ENCODE measurements around the gene ZNF98.

The ZNF98 gene

GRCh38 chr19:22422211-22422610 is at the start of gene ZNF98:
Gene ZNF98, minus strand, starts transcription at chr19:22422346. Its CDS starts 122 bp downstream, at chr19:22422224.
- no peak for DNase-seq

GRCh38 chr19:22446605-22447004 is 24.5 kb upstream of the ZNF98 start:
- DNase-seq: no peak

GRCh38 chr19:22438011-22438410 is 15.9 kb upstream of the ZNF98 start:
- no peak for DNase-seq

GRCh38 chr19:22427960-22428913 is 6.1 kb upstream of the ZNF98 start:
- no peak for DNase-seq

GRCh38 chr19:22427547-22427946 is 5.4 kb upstream of the ZNF98 start:
- no peak for DNase-seq

GRCh38 chr19:22426901-22427300 is 4.8 kb upstream of the ZNF98 start:
- DNase-seq: no peak

GRCh38 chr19:22421797-22422196 is 349 bp downstream of the ZNF98 start:
- no peak for DNase-seq

GRCh38 chr19:22354665-22355064 is 67.5 kb downstream of the ZNF98 start:
- DNase-seq: no peak

Data from CD4-positive, alpha-beta T cell treated with Interleukin-10 for 1 hour (primary cell).